Karpas-422 (cell line): ENCODE data around the gene ELOVL6. TPM values are rescaled to one million over a fixed set of nuclear protein-coding genes. Genes with fewer than 3 reads are reported as not detected.

Experiments
- DNase-seq: peaks from one replicate; pipeline ENCODE4 v3.0.0-alpha.2; 2015
- H2AFZ ChIP-seq: fragments of 200-600 bp; sonication (generic); 2 replicates; pipeline ENCODE4 v1.6.1; 2014; ENCODE audit warnings: antibody characterized with exemption, low read length, mixed read lengths
- H3K27ac ChIP-seq: fragments of 200-600 bp; sonication (generic); 2 replicates; pipeline ENCODE4 v1.5.1; 2014; ENCODE audit warnings: mild to moderate bottlenecking, low read length, moderate library complexity
- H3K27me3 ChIP-seq: fragments of 200-600 bp; sonication (generic); 2 replicates; pipeline ENCODE4 v1.6.1; 2014; ENCODE audit warnings: low read length, mixed read lengths
- H3K36me3 ChIP-seq: fragments of 200-600 bp; sonication (generic); 2 replicates; pipeline ENCODE4 v1.6.1; 2014; ENCODE audit warnings: low read length, mixed read lengths; ENCODE audit not compliant: insufficient read depth
- H3K4me1 ChIP-seq: fragments of 200-600 bp; sonication (generic); 2 replicates; pipeline ENCODE4 v1.6.1; 2014; ENCODE audit warnings: mild to moderate bottlenecking, low read length, mixed read lengths
- H3K4me2 ChIP-seq: fragments of 200-600 bp; sonication (generic); 2 replicates; pipeline ENCODE4 v1.6.1; 2014; ENCODE audit warnings: low read length, low read depth, mild to moderate bottlenecking; ENCODE audit not compliant: poor library complexity, severe bottlenecking
- H3K4me3 ChIP-seq: fragments of 200-600 bp; sonication (generic); 2 replicates; pipeline ENCODE4 v1.5.1; 2014; ENCODE audit warnings: mild to moderate bottlenecking, antibody characterized with exemption, low read length, mixed read lengths
- H3K79me2 ChIP-seq: fragments of 200-600 bp; sonication (generic); 2 replicates; pipeline ENCODE4 v1.6.1; 2014; ENCODE audit warnings: mild to moderate bottlenecking, low read length, mixed read lengths
- H3K9ac ChIP-seq: fragments of 200-600 bp; sonication (generic); 2 replicates; pipeline ENCODE4 v1.6.0; 2014; ENCODE audit warnings: low read length
- H3K9me2 ChIP-seq: fragments of 200-600 bp; sonication (generic), shearing (Covaris generic); replicated peaks from 2 replicates; pipeline ENCODE4 v1.6.0; 2014; ENCODE audit warnings: mild to moderate bottlenecking, low read length, moderate library complexity; ENCODE audit not compliant: insufficient read depth
- H3K9me3 ChIP-seq: fragments of 300-700, 200-600 bp; sonication (generic); 2 replicates; pipeline ENCODE4 v1.6.1; 2014; ENCODE audit warnings: low read length, mixed read lengths
- H4K20me1 ChIP-seq: fragments of 200-600 bp; sonication (generic); 2 replicates; pipeline ENCODE4 v1.6.1; 2014; ENCODE audit warnings: mild to moderate bottlenecking, antibody characterized with exemption, low read length, low read depth; ENCODE audit not compliant: insufficient read depth
- total RNA-seq: library from RNA; depleted of rRNA; stranded (reverse); fragments of >200 nt; shearing (Covaris generic); gene quantifications from 2 replicates; pipeline ENCODE4 v1.2.3, GENCODE V29; 2014; ENCODE audit warnings: low replicate concordance

Gene ELOVL6
- total RNA-seq, 1 experiment from 2014 or later = 42.4 TPM

- no peaks in the 10 kb centered on the region for H3K9me3 ChIP-seq
- H3K27ac ChIP-seq = no peak overlapping the region
- no peak overlapping the region for H3K4me3 ChIP-seq
- H3K9me2 ChIP-seq = no peaks in the 10 kb centered on the region
- no peaks in the 10 kb centered on the region for H4K20me1 ChIP-seq
- no peak overlapping the region for H2AFZ ChIP-seq
- peaks cover 73% of the 10 kb centered on the region for H3K79me2 ChIP-seq
- no peaks in the 10 kb centered on the region for H3K27me3 ChIP-seq
- no peak overlapping the region for H3K9ac ChIP-seq
- H3K4me1 ChIP-seq = no peaks in the 10 kb centered on the region
- DNase-seq = no peak
- H3K36me3 ChIP-seq = peaks cover 23% of the 10 kb centered on the region; the same call in 1 of the 2 replicates
- no peak overlapping the region for H3K4me2 ChIP-seq
Observed at GRCh38 chr4:110124711-110125110, 73.7 kb downstream of the ELOVL6 start.

- no peaks in the 10 kb centered on the region for H3K4me1 ChIP-seq
- H2AFZ ChIP-seq = no peak overlapping the region
- no peaks in the 10 kb centered on the region for H3K27me3 ChIP-seq
- peaks cover 20% of the 10 kb centered on the region; the same call in 1 of the 2 replicates for H3K36me3 ChIP-seq
- no peak overlapping the region for H3K4me2 ChIP-seq
- no peak overlapping the region for H3K27ac ChIP-seq
- H3K9me2 ChIP-seq = no peaks in the 10 kb centered on the region
- H3K9me3 ChIP-seq = no peaks in the 10 kb centered on the region
- no peaks in the 10 kb centered on the region for H4K20me1 ChIP-seq
- H3K4me3 ChIP-seq = no peak overlapping the region
- DNase-seq = no peak
- peaks cover 69% of the 10 kb centered on the region for H3K79me2 ChIP-seq
- no peak overlapping the region for H3K9ac ChIP-seq
Observed at GRCh38 chr4:110122201-110122600, 76.2 kb downstream of the ELOVL6 start.

- peaks cover 24% of the 10 kb centered on the region for H3K36me3 ChIP-seq
- no peaks in the 10 kb centered on the region for H3K9me2 ChIP-seq
- peaks cover 72% of the 10 kb centered on the region for H3K79me2 ChIP-seq
- H3K27ac ChIP-seq = no peak overlapping the region
- no peaks in the 10 kb centered on the region for H3K9me3 ChIP-seq
- H2AFZ ChIP-seq = no peak overlapping the region
- H3K4me3 ChIP-seq = no peak overlapping the region
- no peak overlapping the region for H3K9ac ChIP-seq
- no peaks in the 10 kb centered on the region for H4K20me1 ChIP-seq
- no peaks in the 10 kb centered on the region for H3K4me1 ChIP-seq
- no peaks in the 10 kb centered on the region for H3K27me3 ChIP-seq
- H3K4me2 ChIP-seq = no peak overlapping the region
- no peak for DNase-seq
Observed at GRCh38 chr4:110120506-110120905, 77.9 kb downstream of the ELOVL6 start.

GRCh38 chr4:110119880-110120279 lies 78.5 kb downstream of the ELOVL6 start:
- no peak overlapping the region for H3K27ac ChIP-seq
- peaks cover 24% of the 10 kb centered on the region for H3K36me3 ChIP-seq
- no peak overlapping the region for H3K9ac ChIP-seq
- no peaks in the 10 kb centered on the region for H3K4me1 ChIP-seq
- no peak overlapping the region for H3K4me2 ChIP-seq
- H3K27me3 ChIP-seq = no peaks in the 10 kb centered on the region
- H3K9me3 ChIP-seq = no peaks in the 10 kb centered on the region
- peaks cover 75% of the 10 kb centered on the region for H3K79me2 ChIP-seq
- H3K4me3 ChIP-seq = no peak overlapping the region
- no peak for DNase-seq
- no peak overlapping the region for H2AFZ ChIP-seq
- H4K20me1 ChIP-seq = no peaks in the 10 kb centered on the region
- no peaks in the 10 kb centered on the region for H3K9me2 ChIP-seq

GRCh38 chr4:110119337-110119736 lies 79.1 kb downstream of the ELOVL6 start:
- Histone ChIP-seq H3K27ac (no peak overlapping the region), H3K9ac (no peak overlapping the region), H4K20me1 (no peaks in the 10 kb centered on the region), H3K9me3 (no peaks in the 10 kb centered on the region), H3K4me1 (no peaks in the 10 kb centered on the region), H3K27me3 (no peaks in the 10 kb centered on the region), H3K36me3 (peaks cover 24% of the 10 kb centered on the region), H3K79me2 (peaks cover 76% of the 10 kb centered on the region), H3K4me2 (no peak overlapping the region), H3K9me2 (no peaks in the 10 kb centered on the region), H2AFZ (no peak overlapping the region), H3K4me3 (no peak overlapping the region)
- DNase-seq = no peak

- Histone ChIP-seq H3K36me3 (peaks cover 7% of the 10 kb centered on the region), H4K20me1 (no peaks in the 10 kb centered on the region), H3K9ac (no peak overlapping the region), H3K79me2 (peaks cover 88% of the 10 kb centered on the region), H2AFZ (no peak overlapping the region), H3K27ac (no peak overlapping the region), H3K9me3 (no peaks in the 10 kb centered on the region), H3K27me3 (no peaks in the 10 kb centered on the region), H3K9me2 (no peaks in the 10 kb centered on the region), H3K4me3 (no peak overlapping the region), H3K4me1 (no peaks in the 10 kb centered on the region), H3K4me2 (no peak overlapping the region)
- no peak for DNase-seq
Observed at GRCh38 chr4:110112056-110112455, 86.4 kb downstream of the ELOVL6 start.

- Histone ChIP-seq H2AFZ (no peak overlapping the region), H3K27ac (no peak overlapping the region), H3K4me2 (no peak overlapping the region), H3K36me3 (peaks cover 30% of the 10 kb centered on the region), H3K4me3 (no peak overlapping the region), H3K9ac (no peak overlapping the region), H4K20me1 (no peaks in the 10 kb centered on the region), H3K79me2 (peaks cover 87% of the 10 kb centered on the region), H3K27me3 (no peaks in the 10 kb centered on the region), H3K4me1 (no peaks in the 10 kb centered on the region), H3K9me3 (no peaks in the 10 kb centered on the region), H3K9me2 (no peaks in the 10 kb centered on the region)
- no peak for DNase-seq
Observed at GRCh38 chr4:110109455-110109854, 89.0 kb downstream of the ELOVL6 start.

GRCh38 chr4:110108960-110109359 lies 89.5 kb downstream of the ELOVL6 start:
- H3K4me2 ChIP-seq = no peak overlapping the region
- no peaks in the 10 kb centered on the region for H3K4me1 ChIP-seq
- no peak overlapping the region for H3K9ac ChIP-seq
- H3K36me3 ChIP-seq = peaks cover 30% of the 10 kb centered on the region
- no peak overlapping the region for H3K4me3 ChIP-seq
- H3K9me3 ChIP-seq = no peaks in the 10 kb centered on the region
- H3K27me3 ChIP-seq = no peaks in the 10 kb centered on the region
- H3K9me2 ChIP-seq = no peaks in the 10 kb centered on the region
- no peaks in the 10 kb centered on the region for H4K20me1 ChIP-seq
- H2AFZ ChIP-seq = no peak overlapping the region
- peaks cover 84% of the 10 kb centered on the region for H3K79me2 ChIP-seq
- H3K27ac ChIP-seq = no peak overlapping the region
- no peak for DNase-seq

GRCh38 chr4:110108422-110108821 lies 90.0 kb downstream of the ELOVL6 start:
- H3K4me2 ChIP-seq = no peak overlapping the region
- no peak overlapping the region for H3K27ac ChIP-seq
- H3K9me3 ChIP-seq = no peaks in the 10 kb centered on the region
- peaks cover 35% of the 10 kb centered on the region for H3K36me3 ChIP-seq
- no peak for DNase-seq
- no peak overlapping the region for H3K4me3 ChIP-seq
- H3K9me2 ChIP-seq = no peaks in the 10 kb centered on the region
- H3K27me3 ChIP-seq = no peaks in the 10 kb centered on the region
- H4K20me1 ChIP-seq = no peaks in the 10 kb centered on the region
- no peaks in the 10 kb centered on the region for H3K4me1 ChIP-seq
- H2AFZ ChIP-seq = no peak overlapping the region
- no peak overlapping the region for H3K9ac ChIP-seq
- peaks cover 84% of the 10 kb centered on the region for H3K79me2 ChIP-seq
